ENCODE results near the gene TJP1.

GRCh38 chr15:29820394-29821154, 1.7 kb downstream of the TJP1 start:
- TF ChIP-seq CTCF (tag by site-specific recombination; IDR thresholded peaks at IDR 0.05) (no peak), ZNF140 (tag by site-specific recombination; IDR thresholded peaks at IDR 0.05) (no peak)
